Measurements from ENCODE around the gene FLOT1. TPM values are rescaled to one million over a fixed set of nuclear protein-coding genes. Genes with fewer than 3 reads are reported as not detected.
A peak's percentile ranks its signal among the peaks of the same experiment; 100 is the strongest.

The FLOT1 gene
- total and polyA plus RNA-seq, 2 of the 13 experiments (the other 11 are each of a cell fraction or from before 2014, with no cell fraction given), result 82.3 to 130 TPM

DNA sequence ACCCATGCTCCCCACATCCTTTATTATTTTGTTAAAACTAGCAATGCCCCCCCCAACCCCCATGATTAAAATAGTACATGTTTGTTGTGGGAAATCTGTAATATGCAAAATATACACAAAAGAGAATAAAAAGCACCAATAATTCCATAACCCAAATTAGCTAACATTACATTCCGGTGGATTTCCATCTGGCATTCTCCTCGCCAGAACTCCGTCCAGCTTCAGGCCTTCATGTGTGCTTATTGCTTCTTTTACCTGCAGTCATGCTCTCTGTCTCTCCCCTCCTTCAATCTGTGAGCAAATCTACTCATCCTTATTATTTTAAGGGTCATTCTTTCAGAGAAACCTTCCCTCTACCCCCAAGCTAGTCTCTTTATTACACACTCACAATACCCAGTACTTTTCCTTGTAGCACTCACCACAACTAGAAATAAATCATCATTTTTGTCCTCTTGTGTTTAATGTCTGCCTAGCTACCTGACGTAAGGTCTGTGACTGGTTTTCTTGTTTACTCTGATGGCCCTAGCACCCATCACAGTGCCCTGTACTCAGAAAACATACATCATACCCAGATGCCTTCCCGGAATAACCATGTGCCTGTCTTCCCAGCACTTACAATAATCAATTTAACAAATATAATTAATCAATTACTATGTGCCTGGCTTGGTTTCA is 27.5 kb upstream of the FLOT1 start:
- peak overlapping the region; percentile 98 for H3K27ac ChIP-seq (ENCODE audit: extremely low read length, insufficient read depth, low read length)
- DNase-seq (ENCODE audit: low spot score) (no peak), FAIRE-seq (no peak), ATAC-seq (peak; percentile 17)
- 61% methylated on average over 5 of the region's 5 CpGs for WGBS (ENCODE audit: low lambda C conversion rate)
- peaks cover 73% of the 10 kb centered on the region for H3K4me1 ChIP-seq (ENCODE audit: insufficient read depth, low read length)
- H3K9ac ChIP-seq (ENCODE audit: insufficient read depth, low read depth, low read length), result peak overlapping the region; percentile 93
- ChIA-PET CTCF (ENCODE audit: low intra/inter-chr PET ratio, low total read pairs) (no interaction called here), POLR2A (interaction anchor here (0.5 to 11.8 kb wide), 14 partner anchors 8 to 155 kb away, joined by 3 to 414 read pairs (median 16); partner anchors contain the start of genes DDR1, FLOT1 and IER3)
- in situ Hi-C loops (cut with HindIII; ENCODE audit: extremely low pct_ligation_motif_present, low pct_unique_long_range_greater_than_20kb), result no loop called here
- H4K20me1 ChIP-seq (ENCODE audit: insufficient read depth, low read length), result no peaks in the 10 kb centered on the region
- no peaks in the 10 kb centered on the region for H3K36me3 ChIP-seq (replicated peaks in 1 of 2; ENCODE audit: control insufficient read depth in 1 of 2, insufficient read depth in 2 of 2, low read length in 2 of 2)
- no peaks in the 10 kb centered on the region for H3K27me3 ChIP-seq (ENCODE audit: control insufficient read depth in 1 of 2, insufficient read depth in 2 of 2, low read length in 2 of 2)
- H3K9me3 ChIP-seq (ENCODE audit: low read length), result no peaks in the 10 kb centered on the region
- BruUV-seq (replicated peaks), result no TSS peak
- H3K4me3 ChIP-seq (replicated peaks in 1 of 3; ENCODE audit: insufficient read depth in 1 of 3, low read depth in 2 of 3, low read length in 3 of 3), result no peak overlapping the region; a peak in 2 of 6 replicates
- peak overlapping the region; percentile 90 for H3K4me2 ChIP-seq (ENCODE audit: low read depth, low read length)
- H3K79me2 ChIP-seq (ENCODE audit: insufficient read depth, low read length), result no peaks in the 10 kb centered on the region
- intact Hi-C loops (cut with micrococcal nuclease; ENCODE audit: unreplicated experiment), result loop anchor here (1.0 to 2.0 kb wide), 3 partner anchors 11 to 59 kb away; partner anchors contain the start of gene IER3
- H2AFZ ChIP-seq (ENCODE audit: low read length), result no peak overlapping the region
- TF ChIP-seq ZNF383 (CRISPR knock-in tag; IDR thresholded peaks at IDR 0.05; ENCODE audit: borderline replicate concordance) (0 out of 2 replicates have a peak, but pooled peaks have one; percentile 34), HDAC1 (CRISPR knock-in tag; IDR thresholded peaks at IDR 0.05) (peak; percentile 2; the same call in 1 of the 2 replicates), ARNTL (CRISPR knock-in tag; IDR thresholded peaks at IDR 0.05) (0 out of 2 replicates have a peak, but pooled peaks have one; percentile 11), ATF5 (CRISPR knock-in tag; IDR thresholded peaks at IDR 0.05; ENCODE audit: low read depth) (0 out of 2 replicates have a peak, but pooled peaks have one; percentile 10), NCOR1 (IDR thresholded peaks at IDR 0.05; ENCODE audit: borderline replicate concordance, low read length) (0 out of 2 replicates have a peak, but pooled peaks have one; percentile 21), EEA1 (CRISPR knock-in tag; IDR thresholded peaks at IDR 0.05; ENCODE audit: borderline replicate concordance) (no peak), SIX1 (CRISPR knock-in tag; IDR thresholded peaks at IDR 0.05; ENCODE audit: borderline replicate concordance) (no peak), HNRNPH1 (optimal IDR thresholded peaks at IDR 0.05; ENCODE audit: low read depth, low read length) (peak; percentile 0), KLF16 (CRISPR knock-in tag; IDR thresholded peaks at IDR 0.05) (no peak), RFX5 (IDR thresholded peaks at IDR 0.05; ENCODE audit: low read depth, low read length) (no peak), ZNF615 (CRISPR knock-in tag; IDR thresholded peaks at IDR 0.05; ENCODE audit: borderline replicate concordance) (0 out of 2 replicates have a peak, but pooled peaks have one; percentile 29), ZNF878 (CRISPR knock-in tag; IDR thresholded peaks at IDR 0.05) (no peak), MZF1 (CRISPR knock-in tag; IDR thresholded peaks at IDR 0.05; ENCODE audit: borderline replicate concordance) (0 out of 2 replicates have a peak, but pooled peaks have one; percentile 7), FOXA1 (IDR thresholded peaks at IDR 0.05) (no peak), FOXA1 (CRISPR knock-in tag; IDR thresholded peaks at IDR 0.05) (peak; percentile 34; the same call in 1 of the 2 replicates), ASH2L (IDR thresholded peaks at IDR 0.05; ENCODE audit: insufficient read length, low read depth, low read length) (peak; percentile 81), HNF4A (CRISPR knock-in tag; IDR thresholded peaks at IDR 0.05) (no peak), NFKB2 (CRISPR knock-in tag; IDR thresholded peaks at IDR 0.05; ENCODE audit: borderline replicate concordance) (no peak), SMAD1 (CRISPR knock-in tag; IDR thresholded peaks at IDR 0.05; ENCODE audit: borderline replicate concordance, low read depth) (0 out of 2 replicates have a peak, but pooled peaks have one; percentile 13), ADNP (CRISPR knock-in tag; IDR thresholded peaks at IDR 0.05) (no peak), ZFX (CRISPR knock-in tag; IDR thresholded peaks at IDR 0.05; ENCODE audit: low read depth) (no peak), CHD4 (IDR thresholded peaks at IDR 0.05; ENCODE audit: borderline replicate concordance, low read length) (peak; percentile 64; the same call in 1 of the 2 replicates)
- TF ChIP-seq, protein P1, sequence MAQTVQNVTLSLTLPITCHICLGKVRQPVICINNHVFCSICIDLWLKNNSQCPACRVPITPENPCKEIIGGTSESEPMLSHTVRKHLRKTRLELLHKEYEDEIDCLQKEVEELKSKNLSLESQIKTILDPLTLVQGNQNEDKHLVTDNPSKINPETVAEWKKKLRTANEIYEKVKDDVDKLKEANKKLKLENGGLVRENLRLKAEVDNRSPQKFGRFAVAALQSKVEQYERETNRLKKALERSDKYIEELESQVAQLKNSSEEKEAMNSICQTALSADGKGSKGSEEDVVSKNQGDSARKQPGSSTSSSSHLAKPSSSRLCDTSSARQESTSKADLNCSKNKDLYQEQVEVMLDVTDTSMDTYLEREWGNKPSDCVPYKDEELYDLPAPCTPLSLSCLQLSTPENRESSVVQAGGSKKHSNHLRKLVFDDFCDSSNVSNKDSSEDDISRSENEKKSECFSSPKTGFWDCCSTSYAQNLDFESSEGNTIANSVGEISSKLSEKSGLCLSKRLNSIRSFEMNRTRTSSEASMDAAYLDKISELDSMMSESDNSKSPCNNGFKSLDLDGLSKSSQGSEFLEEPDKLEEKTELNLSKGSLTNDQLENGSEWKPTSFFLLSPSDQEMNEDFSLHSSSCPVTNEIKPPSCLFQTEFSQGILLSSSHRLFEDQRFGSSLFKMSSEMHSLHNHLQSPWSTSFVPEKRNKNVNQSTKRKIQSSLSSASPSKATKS (CRISPR knock-in tag; IDR thresholded peaks at IDR 0.05), result peak; percentile 36; the same call in 1 of the 2 replicates
